Activated naive CD4-positive, alpha-beta T cell treated with anti-CD3 and anti-CD28 coated beads, Interleukin-2, amount 50 U/mL, for 24 hours (primary cell): ENCODE results near the gene PDK4.
"Not testable (repeated sequence)": the region's sequence is repeated elsewhere in the genome, so short reads cannot be mapped to it uniquely, and the experiment has no call there.

Source experiments
- H3K27ac Mint-ChIP-seq: one replicate; pipeline ENCODE4 v1.8.0; 2021; ENCODE audit warnings: mild to moderate bottlenecking, mixed read lengths
- H3K27me3 Mint-ChIP-seq: one replicate; pipeline ENCODE4 v1.8.0; 2021; ENCODE audit warnings: mixed read lengths
- H3K36me3 Mint-ChIP-seq: one replicate; pipeline ENCODE4 v1.8.0; 2021; ENCODE audit warnings: mixed read lengths
- H3K4me1 Mint-ChIP-seq: one replicate; pipeline ENCODE4 v1.8.0; 2021; ENCODE audit warnings: mixed read lengths
- H3K4me3 Mint-ChIP-seq: one replicate; pipeline ENCODE4 v1.8.0; 2021; ENCODE audit warnings: mild to moderate bottlenecking, mixed read lengths
- H3K9me3 Mint-ChIP-seq: one replicate; pipeline ENCODE4 v1.8.0; 2021; ENCODE audit warnings: mixed read lengths

The PDK4 gene

GRCh38 chr7:95611224-95611623 lies 14.9 kb upstream of the PDK4 start:
- Mint-ChIP-seq H3K4me3 (no peak overlapping the region), H3K4me1 (no peaks in the 10 kb centered on the region), H3K27me3 (peaks cover 6% of the 10 kb centered on the region), H3K27ac (no peak overlapping the region), H3K36me3 (no peaks in the 10 kb centered on the region), H3K9me3 (peaks cover 25% of the 10 kb centered on the region)

DNA sequence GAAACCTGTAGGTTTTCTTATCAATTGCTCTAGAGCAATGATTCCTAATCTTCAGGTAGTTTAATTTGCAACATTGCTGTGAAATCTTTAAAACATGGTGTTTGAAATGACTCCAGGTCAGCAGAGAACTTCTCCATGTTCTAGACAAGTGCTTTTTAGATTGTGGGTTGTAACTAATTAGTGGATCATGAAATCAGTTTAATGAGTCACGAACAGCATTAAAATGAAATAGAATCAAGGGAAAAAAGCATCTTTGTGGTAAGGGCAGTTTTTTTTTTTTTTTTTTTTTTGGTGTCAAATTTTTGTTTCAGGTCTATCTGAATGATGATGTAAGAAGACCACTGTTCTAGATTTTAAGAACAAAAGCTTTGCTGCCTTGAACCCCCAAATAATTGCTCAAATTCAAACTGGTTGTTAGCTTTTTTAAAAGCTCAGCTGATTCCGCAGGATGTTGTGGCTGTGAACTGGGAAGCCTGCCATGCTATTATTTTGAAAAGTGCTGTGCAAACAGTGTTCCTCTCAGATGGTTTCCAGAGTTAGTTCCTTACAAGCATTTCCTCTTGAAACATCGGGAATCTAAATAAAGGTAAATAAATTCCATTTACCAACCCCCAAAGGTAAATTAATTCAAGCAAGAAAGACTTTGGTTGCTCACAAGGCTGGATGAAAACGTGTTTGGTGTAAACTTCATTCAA lies 13.1 kb upstream of the PDK4 start:
- H3K27ac Mint-ChIP-seq = no peak overlapping the region
- no peak overlapping the region for H3K4me3 Mint-ChIP-seq

GRCh38 chr7:95608359-95609173 lies 12.2 kb upstream of the PDK4 start:
- Mint-ChIP-seq H3K27ac (no peak overlapping the region), H3K4me3 (no peak overlapping the region), H3K9me3 (peaks cover 7% of the 10 kb centered on the region), H3K27me3 (peaks cover 6% of the 10 kb centered on the region), H3K4me1 (no peaks in the 10 kb centered on the region), H3K36me3 (no peaks in the 10 kb centered on the region)

More for the DNA sequence above, 13.1 kb upstream of the PDK4 start:
- Mint-ChIP-seq H3K36me3 (no peaks in the 10 kb centered on the region), H3K27me3 (peaks cover 6% of the 10 kb centered on the region), H3K4me1 (no peaks in the 10 kb centered on the region), H3K9me3 (peaks cover 14% of the 10 kb centered on the region)

DNA sequence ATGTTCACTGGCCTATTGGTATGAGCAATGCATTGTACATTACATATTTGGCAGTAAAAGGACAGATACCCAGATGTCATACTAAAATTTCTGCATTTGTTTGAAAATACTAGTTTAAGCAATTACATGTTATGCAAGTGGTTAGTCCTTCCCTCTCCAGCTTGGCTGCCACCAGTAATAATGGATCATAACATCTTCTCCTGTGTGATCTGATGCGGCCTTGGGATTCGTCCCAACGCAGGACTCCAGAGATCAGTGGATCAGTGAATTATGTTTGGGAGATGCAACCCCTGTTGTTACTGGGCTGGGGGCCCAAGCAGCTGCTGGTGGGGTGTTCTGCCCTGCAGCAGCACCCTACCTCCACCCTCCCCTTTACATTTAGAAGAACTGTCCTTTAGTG lies 11.2 kb upstream of the PDK4 start:
- H3K9me3 Mint-ChIP-seq = no peaks in the 10 kb centered on the region
- H3K4me1 Mint-ChIP-seq = no peaks in the 10 kb centered on the region
- no peaks in the 10 kb centered on the region for H3K36me3 Mint-ChIP-seq
- H3K4me3 Mint-ChIP-seq = no peak overlapping the region
- H3K27me3 Mint-ChIP-seq = peaks cover 6% of the 10 kb centered on the region
- no peak overlapping the region for H3K27ac Mint-ChIP-seq

DNA sequence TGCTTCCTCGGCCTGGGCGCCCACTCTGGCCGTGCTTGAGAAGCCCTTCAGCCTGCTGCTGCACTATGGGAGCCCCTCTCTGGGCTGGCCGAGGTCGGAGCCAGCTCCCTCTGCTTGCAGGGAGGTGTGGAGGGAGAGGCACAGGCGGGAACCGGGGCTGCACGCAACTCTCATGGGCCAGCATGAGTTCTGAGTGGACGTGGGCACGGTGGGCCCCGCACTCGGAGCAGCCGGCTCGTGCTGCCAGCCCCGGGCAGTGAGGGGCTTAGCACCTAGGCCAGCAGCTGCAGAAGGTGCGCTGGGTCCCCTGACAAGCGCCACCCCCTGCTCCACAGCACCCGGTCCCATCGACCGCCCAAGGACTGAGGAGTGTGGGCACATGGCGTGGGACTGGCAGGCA lies 9.0 kb upstream of the PDK4 start:
- Mint-ChIP-seq H3K27ac (no peak overlapping the region), H3K4me3 (no peak overlapping the region), H3K36me3 (no peaks in the 10 kb centered on the region), H3K27me3 (peaks cover 2% of the 10 kb centered on the region), H3K9me3 (no peaks in the 10 kb centered on the region), H3K4me1 (no peaks in the 10 kb centered on the region)

- H3K4me3 Mint-ChIP-seq = not testable (repeated sequence)
These were observed 8.5 kb upstream of the PDK4 start for GRCh38 chr7:95604811-95605210.

DNA sequence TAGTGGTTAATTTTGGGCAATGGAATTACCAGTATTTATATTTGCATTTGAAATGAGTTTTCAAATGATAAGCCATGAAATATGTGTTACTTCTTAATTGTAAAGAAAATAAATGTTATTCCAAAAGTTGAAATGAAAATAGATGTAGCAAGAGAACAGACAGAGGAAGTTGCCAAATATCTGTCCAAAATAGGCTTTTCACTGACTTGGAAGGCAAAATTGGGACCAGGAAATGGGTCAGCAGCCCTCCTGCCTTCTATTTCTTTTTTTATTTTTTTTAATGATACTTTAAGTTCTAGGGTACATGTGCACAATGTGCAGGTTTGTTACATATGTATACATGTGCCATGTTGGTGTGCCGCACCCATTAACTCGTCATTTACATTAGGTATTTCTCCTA lies 8.1 kb upstream of the PDK4 start:
- H3K27me3 Mint-ChIP-seq, H3K36me3 Mint-ChIP-seq, H3K9me3 Mint-ChIP-seq: not testable (repeated sequence)

More at GRCh38 chr7:95604811-95605210, 8.5 kb upstream of the PDK4 start:
- not testable (repeated sequence) for H3K27me3 Mint-ChIP-seq, H3K9me3 Mint-ChIP-seq, H3K27ac Mint-ChIP-seq, H3K4me1 Mint-ChIP-seq, H3K36me3 Mint-ChIP-seq

DNA sequence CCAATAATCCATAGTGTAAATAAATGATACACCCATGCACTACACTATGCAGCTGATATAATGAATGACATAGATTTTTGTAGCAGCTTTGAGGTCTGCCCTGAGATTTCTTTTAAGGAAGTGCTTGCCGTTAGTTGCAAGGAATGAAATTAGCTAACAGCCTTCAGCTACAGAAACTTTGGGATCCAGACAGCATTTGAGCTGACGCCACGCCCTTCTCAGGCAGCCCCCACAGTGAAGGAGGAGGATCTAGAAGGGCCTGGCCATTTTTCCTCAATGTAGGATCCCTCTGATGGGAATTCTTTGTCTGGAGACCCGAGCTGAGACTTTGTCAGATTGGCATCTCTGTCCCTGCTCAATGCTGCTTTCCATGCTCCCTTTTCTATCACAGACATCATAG lies 6.1 kb upstream of the PDK4 start:
- H3K4me3 Mint-ChIP-seq = no peak overlapping the region
- H3K36me3 Mint-ChIP-seq = no peaks in the 10 kb centered on the region
- peaks cover 6% of the 10 kb centered on the region for H3K27me3 Mint-ChIP-seq
- no peaks in the 10 kb centered on the region for H3K9me3 Mint-ChIP-seq
- H3K27ac Mint-ChIP-seq = no peak overlapping the region
- H3K4me1 Mint-ChIP-seq = no peaks in the 10 kb centered on the region

More for the DNA sequence above, 8.1 kb upstream of the PDK4 start:
- H3K27ac Mint-ChIP-seq, H3K4me1 Mint-ChIP-seq, H3K4me3 Mint-ChIP-seq: not testable (repeated sequence)

DNA sequence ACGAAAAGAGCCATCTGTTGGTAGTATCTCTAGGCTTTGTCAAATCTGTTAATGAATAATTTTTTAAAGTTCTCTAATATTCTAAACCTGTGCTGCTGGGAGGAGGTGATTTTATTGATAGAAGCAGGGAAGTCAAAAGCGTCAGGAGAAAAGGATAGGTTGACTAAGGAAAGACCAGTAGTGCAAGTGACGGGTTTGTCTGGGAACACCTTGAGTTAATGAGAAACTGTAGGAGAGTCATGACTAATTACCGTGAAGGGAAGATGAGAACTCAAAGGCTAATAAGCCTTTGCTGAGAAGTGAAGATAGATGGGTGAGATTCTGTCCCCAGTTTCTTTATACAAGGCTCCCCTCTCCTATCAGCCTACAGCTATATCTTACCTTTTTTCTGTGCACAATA lies 5.0 kb upstream of the PDK4 start:
- Mint-ChIP-seq H3K4me3 (no peak overlapping the region), H3K4me1 (no peaks in the 10 kb centered on the region), H3K27me3 (peaks cover 10% of the 10 kb centered on the region), H3K9me3 (no peaks in the 10 kb centered on the region), H3K36me3 (no peaks in the 10 kb centered on the region), H3K27ac (no peak overlapping the region)

DNA sequence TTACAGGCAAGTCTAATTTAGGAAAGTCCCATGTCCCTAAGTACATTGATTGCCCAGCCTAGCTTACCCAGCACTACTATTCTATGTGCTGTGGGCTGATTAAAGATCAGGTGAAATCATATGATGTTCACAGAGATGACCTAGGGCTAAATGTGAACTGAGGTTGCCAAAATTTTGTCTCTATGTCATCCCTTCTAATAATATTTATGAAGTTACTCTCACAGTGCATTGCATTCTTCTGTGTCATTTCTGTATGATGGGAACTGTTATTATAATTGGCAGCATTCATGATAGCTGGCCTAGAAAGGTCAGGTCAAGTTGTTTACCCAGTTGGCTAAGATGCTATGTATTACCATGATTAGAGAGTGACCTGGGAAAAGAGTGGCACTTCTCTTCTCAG lies 2.8 kb upstream of the PDK4 start:
- no peaks in the 10 kb centered on the region for H3K4me1 Mint-ChIP-seq
- H3K27ac Mint-ChIP-seq = no peak overlapping the region
- peaks cover 4% of the 10 kb centered on the region for H3K9me3 Mint-ChIP-seq
- H3K4me3 Mint-ChIP-seq = no peak overlapping the region
- no peaks in the 10 kb centered on the region for H3K36me3 Mint-ChIP-seq
- peaks cover 17% of the 10 kb centered on the region for H3K27me3 Mint-ChIP-seq

DNA sequence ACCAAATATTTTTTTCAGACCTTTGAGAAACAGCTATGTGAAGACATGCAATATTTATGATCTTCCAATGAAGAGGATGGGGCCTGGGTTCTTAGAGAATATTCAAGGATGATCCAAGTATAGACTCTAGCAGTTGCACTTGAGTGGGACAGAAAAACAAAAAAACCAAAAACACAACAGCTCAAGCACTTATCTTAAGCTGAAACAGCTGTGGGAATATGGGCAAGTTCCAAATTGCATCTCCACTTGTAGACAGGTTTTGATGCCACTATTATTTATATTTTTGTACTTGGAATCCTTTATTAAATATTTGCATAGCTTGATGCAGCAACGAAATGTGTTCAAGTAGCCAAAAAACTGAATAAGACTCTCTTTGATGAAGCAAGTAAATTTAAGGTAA lies 2.2 kb upstream of the PDK4 start:
- Mint-ChIP-seq H3K27ac (no peak overlapping the region), H3K27me3 (peaks cover 17% of the 10 kb centered on the region), H3K9me3 (peaks cover 4% of the 10 kb centered on the region), H3K4me1 (no peaks in the 10 kb centered on the region), H3K36me3 (no peaks in the 10 kb centered on the region), H3K4me3 (no peak overlapping the region)

GRCh38 chr7:95595746-95596197 lies 544 bp downstream of the PDK4 start:
- Mint-ChIP-seq H3K27me3 (peaks cover 17% of the 10 kb centered on the region), H3K9me3 (peaks cover 4% of the 10 kb centered on the region), H3K36me3 (no peaks in the 10 kb centered on the region), H3K4me3 (peak overlapping the region; percentile 2), H3K27ac (no peak overlapping the region), H3K4me1 (no peaks in the 10 kb centered on the region)

DNA sequence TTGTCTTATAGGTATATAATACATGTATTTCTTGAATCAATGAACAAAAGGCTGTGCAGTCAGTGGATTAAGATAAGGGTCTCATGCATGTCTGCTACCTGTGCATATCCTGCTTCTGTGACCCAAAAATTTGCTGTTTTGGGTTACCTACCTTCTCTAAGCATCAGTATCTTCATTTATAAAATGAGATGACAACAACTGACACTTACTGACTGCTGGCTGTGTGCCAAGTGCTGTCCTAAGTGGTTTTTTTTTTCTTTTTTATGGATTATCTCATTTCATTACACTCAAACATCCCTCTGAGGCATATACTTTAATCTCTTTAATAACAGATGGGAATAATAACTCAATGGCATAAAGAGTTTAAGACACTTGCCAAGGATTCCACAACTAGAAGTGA lies 2.1 kb downstream of the PDK4 start:
- Mint-ChIP-seq H3K27me3 (peaks cover 15% of the 10 kb centered on the region), H3K27ac (no peak overlapping the region), H3K4me1 (no peaks in the 10 kb centered on the region), H3K4me3 (no peak overlapping the region), H3K9me3 (peaks cover 4% of the 10 kb centered on the region), H3K36me3 (no peaks in the 10 kb centered on the region)

GRCh38 chr7:95593343-95593742 lies 3.0 kb downstream of the PDK4 start:
- Mint-ChIP-seq H3K27ac (no peak overlapping the region), H3K27me3 (peaks cover 15% of the 10 kb centered on the region), H3K4me3 (no peak overlapping the region), H3K36me3 (no peaks in the 10 kb centered on the region), H3K4me1 (no peaks in the 10 kb centered on the region), H3K9me3 (peaks cover 4% of the 10 kb centered on the region)

GRCh38 chr7:95592570-95592969 lies 3.7 kb downstream of the PDK4 start:
- H3K27me3 Mint-ChIP-seq = peaks cover 11% of the 10 kb centered on the region
- no peak overlapping the region for H3K4me3 Mint-ChIP-seq
- peaks cover 4% of the 10 kb centered on the region for H3K9me3 Mint-ChIP-seq
- H3K27ac Mint-ChIP-seq = no peak overlapping the region
- no peaks in the 10 kb centered on the region for H3K36me3 Mint-ChIP-seq
- H3K4me1 Mint-ChIP-seq = no peaks in the 10 kb centered on the region

DNA sequence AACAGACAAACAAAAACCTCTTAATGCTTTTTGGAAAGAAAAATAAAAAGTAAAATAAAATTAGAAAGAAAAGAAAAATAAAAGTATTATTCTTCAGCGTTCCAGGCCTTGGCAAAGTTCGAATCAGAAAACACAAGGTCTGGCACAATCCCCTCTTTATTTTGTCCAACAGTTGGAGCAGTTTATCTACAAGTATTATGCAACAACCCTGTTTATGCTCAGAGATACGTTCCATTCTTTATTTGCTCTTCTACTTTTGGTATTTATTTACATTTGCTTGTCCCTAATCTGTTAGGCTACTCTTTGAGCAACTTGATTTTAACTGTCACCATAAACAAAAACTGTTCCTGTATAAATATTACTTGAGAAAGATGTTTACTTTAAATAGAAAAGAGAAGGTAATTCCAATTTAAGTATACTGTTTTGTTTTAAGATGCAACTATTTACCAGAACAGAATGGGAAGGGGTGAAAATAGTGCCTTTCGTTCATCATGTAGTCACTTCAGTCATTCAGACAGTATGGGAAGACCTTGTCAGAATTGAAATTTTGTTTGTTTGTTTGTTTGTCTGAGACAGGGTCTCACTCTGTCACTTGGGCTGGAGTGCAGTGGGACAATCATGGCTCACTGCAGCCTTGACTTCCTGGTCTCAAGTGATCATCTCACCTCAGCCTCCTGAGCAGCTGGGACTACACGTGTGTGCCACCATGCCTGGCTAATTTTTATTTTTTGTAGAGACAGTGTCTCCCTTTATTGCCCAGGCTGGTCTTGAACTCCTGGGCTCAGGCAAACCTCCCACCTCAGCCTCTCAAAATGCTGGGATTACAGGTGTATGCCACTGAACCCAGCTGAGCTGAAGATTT lies 5.7 kb downstream of the PDK4 start:
- Mint-ChIP-seq H3K36me3 (no peaks in the 10 kb centered on the region), H3K4me1 (no peaks in the 10 kb centered on the region), H3K9me3 (peaks cover 2% of the 10 kb centered on the region), H3K27ac (no peak overlapping the region), H3K4me3 (no peak overlapping the region), H3K27me3 (peaks cover 5% of the 10 kb centered on the region)
